Measurements from ENCODE around the gene KRT15.
"Not testable (repeated sequence)": the region's sequence is repeated elsewhere in the genome, so short reads cannot be mapped to it uniquely, and the experiment has no call there.

GRCh38 chr17:41542786-41543185 lies 24.1 kb upstream of the KRT15 start:
- not testable (repeated sequence) for TF ChIP-seq CTCF (conservative IDR thresholded peaks at IDR 0.05; ENCODE audit: low read length); EZH2phosphoT487 (IDR thresholded peaks at IDR 0.05; ENCODE audit: borderline replicate concordance)

Measured in Loucy (cell line).